AG09319 (cell line): ENCODE measurements around the gene CDKAL1.
A peak's percentile ranks its signal among the peaks of the same experiment; 100 is the strongest.

ENCODE experiments used
- DNase-seq: peaks from one replicate; pipeline ENCODE4 v3.0.0-alpha.2; 2010; ENCODE audit warnings: low read depth; ENCODE audit errors: extremely low read depth
- TF ChIP-seq, protein P1 (sequence below): IDR thresholded peaks from 2 replicates; pipeline ENCODE4 v1.5.1; 2011; ENCODE audit warnings: low read depth, mild to moderate bottlenecking, inconsistent platforms, low read length, moderate library complexity

Gene CDKAL1

DNA sequence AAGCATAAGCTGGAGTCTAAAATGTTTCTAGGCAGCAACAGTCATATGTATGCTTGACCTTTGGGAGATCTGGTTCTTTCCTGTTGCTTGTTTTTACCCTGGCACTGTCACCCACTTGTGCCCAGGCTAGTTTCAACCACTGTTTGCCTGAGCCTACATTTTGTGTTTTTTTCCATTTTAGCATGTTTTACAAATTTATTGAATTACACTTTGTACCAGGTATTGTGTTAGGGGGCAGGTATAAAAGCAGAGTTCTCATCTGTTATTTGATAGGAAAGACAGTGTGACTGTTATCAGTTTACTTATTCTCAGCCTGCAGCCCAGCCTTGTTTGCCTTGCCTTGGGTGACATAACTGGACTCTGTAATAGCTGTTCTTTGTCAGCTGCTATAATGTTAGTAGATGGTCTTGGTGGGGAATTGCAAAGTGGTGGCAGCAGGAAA, 147.0 kb downstream of the CDKAL1 start:
- TF ChIP-seq, protein P1, sequence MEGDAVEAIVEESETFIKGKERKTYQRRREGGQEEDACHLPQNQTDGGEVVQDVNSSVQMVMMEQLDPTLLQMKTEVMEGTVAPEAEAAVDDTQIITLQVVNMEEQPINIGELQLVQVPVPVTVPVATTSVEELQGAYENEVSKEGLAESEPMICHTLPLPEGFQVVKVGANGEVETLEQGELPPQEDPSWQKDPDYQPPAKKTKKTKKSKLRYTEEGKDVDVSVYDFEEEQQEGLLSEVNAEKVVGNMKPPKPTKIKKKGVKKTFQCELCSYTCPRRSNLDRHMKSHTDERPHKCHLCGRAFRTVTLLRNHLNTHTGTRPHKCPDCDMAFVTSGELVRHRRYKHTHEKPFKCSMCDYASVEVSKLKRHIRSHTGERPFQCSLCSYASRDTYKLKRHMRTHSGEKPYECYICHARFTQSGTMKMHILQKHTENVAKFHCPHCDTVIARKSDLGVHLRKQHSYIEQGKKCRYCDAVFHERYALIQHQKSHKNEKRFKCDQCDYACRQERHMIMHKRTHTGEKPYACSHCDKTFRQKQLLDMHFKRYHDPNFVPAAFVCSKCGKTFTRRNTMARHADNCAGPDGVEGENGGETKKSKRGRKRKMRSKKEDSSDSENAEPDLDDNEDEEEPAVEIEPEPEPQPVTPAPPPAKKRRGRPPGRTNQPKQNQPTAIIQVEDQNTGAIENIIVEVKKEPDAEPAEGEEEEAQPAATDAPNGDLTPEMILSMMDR: no peak
- DNase-seq: no peak

DNA sequence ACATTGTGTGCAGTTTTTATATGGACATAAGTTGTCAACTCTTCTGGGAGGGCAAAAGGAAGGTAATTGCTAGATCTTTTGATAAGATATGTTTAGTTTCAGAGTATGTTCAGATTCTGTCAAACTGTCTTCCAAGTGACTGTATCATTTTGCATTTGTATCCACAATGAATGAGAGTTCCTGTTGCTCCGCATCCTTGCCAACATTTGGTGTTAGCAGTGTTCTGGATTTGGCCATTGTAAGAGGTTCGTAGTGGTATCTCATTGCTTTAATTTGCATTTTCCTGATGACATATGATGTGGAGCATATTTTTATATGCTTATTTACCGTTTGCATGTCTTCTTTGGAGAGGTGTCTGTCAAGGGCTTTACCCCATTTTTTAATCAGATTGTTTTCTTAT, 150.2 kb downstream of the CDKAL1 start:
- TF ChIP-seq, protein P1: no peak
- DNase-seq: no peak

DNA sequence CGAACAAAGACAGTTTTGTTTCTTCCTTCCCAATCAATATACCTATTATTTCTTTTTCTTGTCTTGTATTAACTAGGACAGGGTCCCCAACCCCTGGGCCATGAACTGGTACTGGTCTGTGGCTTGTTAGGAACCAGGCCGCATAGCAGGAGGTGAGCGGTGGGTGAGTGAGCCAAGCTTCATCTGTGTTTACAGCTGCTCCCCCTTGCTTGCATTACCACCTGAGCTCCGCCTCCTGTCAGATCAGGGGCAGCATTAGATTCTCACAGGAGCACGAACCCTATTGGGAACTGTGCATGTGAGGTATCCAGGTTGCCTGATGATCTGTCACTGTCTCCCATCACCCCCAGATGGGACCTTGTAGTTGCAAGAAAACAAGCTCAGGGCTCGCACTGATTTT, 151.9 kb downstream of the CDKAL1 start:
- no peak for DNase-seq
- TF ChIP-seq, protein P1: no peak

DNA sequence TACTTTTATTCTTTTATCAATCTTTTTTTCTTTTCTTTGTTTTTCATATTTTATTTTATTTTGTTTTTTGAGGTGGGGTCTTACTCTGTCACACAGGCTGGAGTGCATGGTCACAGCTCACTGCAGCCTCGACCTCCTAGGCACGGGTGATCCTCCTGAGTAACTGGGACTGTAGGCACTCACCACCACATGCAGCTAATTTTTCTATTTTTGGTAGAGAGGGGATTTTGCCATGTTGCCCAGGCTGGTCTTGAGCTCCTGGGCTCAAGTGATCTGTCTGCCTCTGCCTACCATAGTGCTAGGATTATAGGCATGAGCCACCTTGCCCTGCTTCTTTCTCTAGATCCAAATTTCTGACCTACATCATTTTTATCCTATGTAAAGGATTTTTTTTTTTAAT, 153.2 kb downstream of the CDKAL1 start:
- DNase-seq: no peak
- TF ChIP-seq, protein P1: no peak

DNA sequence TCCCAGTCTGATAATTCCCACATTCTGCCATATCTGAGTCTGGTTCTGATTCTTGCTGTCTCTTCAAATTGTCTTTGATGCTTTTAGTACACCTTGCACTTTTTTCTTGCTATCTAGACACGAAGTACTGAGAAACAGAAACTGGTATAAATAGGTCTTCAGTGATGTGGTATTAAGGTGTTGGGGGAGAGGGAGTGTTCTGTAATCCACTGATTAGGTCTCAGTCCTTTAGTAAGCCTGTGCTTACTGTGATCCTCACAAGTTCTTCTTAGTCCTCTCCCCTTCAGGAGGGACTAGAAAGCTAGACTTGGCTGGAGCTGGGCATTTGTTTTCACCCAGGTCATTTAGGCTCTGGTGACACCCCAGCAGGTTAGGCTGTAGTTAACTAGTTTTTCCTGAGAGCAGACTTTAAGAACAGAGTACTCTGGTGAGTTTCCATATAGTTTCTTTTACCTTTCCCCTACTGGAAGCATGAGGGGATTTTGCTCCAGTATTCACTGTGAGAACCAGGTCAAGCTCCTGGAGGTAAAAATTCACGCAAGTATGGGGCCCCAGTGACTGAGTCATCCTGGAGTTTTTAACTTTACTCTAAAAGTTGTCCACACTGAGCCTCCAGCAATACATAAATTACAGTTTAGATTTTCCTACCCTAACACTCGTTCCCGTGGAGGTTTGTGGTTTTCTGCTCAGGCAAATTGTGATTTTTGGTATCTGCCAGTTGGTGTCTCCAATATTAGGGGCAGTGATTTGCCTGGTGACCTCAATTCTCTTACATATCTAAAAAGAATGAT, 154.6 kb downstream of the CDKAL1 start:
- no peak for DNase-seq
- TF ChIP-seq, protein P1: no peak

DNA sequence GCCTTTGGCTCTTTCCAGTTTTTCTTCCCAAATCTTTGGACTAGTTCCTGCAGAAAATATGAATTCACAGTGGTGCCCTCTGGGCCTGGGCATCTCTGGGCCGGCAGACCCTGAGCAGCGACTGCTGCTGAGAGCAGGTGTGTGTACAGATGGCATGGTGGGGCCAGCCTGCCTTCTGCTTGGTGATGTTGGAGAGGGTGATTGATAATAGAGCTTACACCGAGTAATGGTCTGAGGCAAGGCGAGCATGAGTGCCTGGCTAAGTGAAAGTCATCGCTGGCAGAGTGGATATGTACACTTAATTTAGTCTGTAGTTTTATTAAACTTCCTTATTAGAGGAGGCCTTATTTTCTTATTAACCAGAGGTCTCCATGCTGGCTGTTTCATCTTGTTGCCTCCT, 156.9 kb downstream of the CDKAL1 start:
- no peak for DNase-seq
- TF ChIP-seq, protein P1: no peak

DNA sequence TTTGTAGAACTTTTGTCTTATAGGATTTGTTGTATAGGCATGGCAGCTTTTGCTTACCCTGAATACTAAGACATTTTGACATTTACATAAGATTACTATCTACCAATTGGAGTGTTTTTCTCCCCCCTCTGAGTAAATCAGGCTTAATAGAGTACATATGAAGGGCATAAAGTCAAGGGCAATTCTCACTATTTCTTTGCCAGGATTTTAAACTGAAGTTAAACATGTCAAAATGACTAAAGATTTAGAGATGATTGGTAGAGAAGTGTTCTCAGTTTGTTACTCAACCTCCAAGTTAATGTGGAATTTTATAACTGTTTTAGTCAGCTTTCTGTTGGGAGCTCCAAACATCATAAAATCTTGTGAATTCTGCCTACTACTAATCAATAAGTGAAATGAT, 157.8 kb downstream of the CDKAL1 start:
- peak; percentile 22 for DNase-seq
- TF ChIP-seq, protein P1: no peak
